Trophoblast cell (in vitro differentiated cells and primary cell): ENCODE measurements around the gene PIK3R1.

ENCODE experiments used
- DNase-seq, 2 donors: peaks; one replicate each; pipeline ENCODE4 v3.0.0-alpha.2; 2016
- H2AFZ ChIP-seq: 2 replicates; pipeline ENCODE4 v1.6.1; 2013; ENCODE audit warnings: low read length, moderate library complexity, mild to moderate bottlenecking; ENCODE audit not compliant: insufficient read depth, poor library complexity
- H2AK5ac ChIP-seq: 2 replicates; pipeline ENCODE4 v1.6.1; 2013; ENCODE audit warnings: mild to moderate bottlenecking, low read length
- H2BK120ac ChIP-seq: 2 replicates; pipeline ENCODE4 v1.6.1; 2013; ENCODE audit warnings: low read length, mild to moderate bottlenecking, moderate library complexity; ENCODE audit not compliant: insufficient read depth, poor library complexity
- H2BK12ac ChIP-seq: 2 replicates; pipeline ENCODE4 v1.6.1; 2013; ENCODE audit warnings: mild to moderate bottlenecking, low read length, moderate library complexity
- H2BK5ac ChIP-seq: 2 replicates; pipeline ENCODE4 v1.6.1; 2013; ENCODE audit warnings: low read length, low read depth, moderate library complexity, mild to moderate bottlenecking; ENCODE audit not compliant: poor library complexity
- H3K14ac ChIP-seq: 2 replicates; pipeline ENCODE4 v1.6.1; 2013; ENCODE audit warnings: mild to moderate bottlenecking, low read length
- H3K18ac ChIP-seq: 2 replicates; pipeline ENCODE4 v1.6.1; 2013; ENCODE audit warnings: mild to moderate bottlenecking, low read length
- H3K23ac ChIP-seq: 2 replicates; pipeline ENCODE4 v1.6.1; 2013; ENCODE audit warnings: low read length
- H3K27ac ChIP-seq: 2 replicates; pipeline ENCODE4 v1.5.1; 2013; ENCODE audit warnings: low read depth, mild to moderate bottlenecking, inconsistent platforms, low read length, moderate library complexity
- H3K27me3 ChIP-seq: 2 replicates; pipeline ENCODE4 v1.6.1; 2013; ENCODE audit warnings: inconsistent platforms, mild to moderate bottlenecking, low read length, moderate library complexity; ENCODE audit not compliant: insufficient read depth
- H3K36me3 ChIP-seq, 2 experiments: 1 replicate in 1 of 2; 2 replicates in 1 of 2; pipeline ENCODE4 v1.6.1; 2013; ENCODE audit warnings: low read length in 2 of 2, mild to moderate bottlenecking in 2 of 2, moderate library complexity in 1 of 2; ENCODE audit not compliant: insufficient read depth in 2 of 2, control insufficient read depth in 1 of 2
- H3K4ac ChIP-seq: 2 replicates; pipeline ENCODE4 v1.6.1; 2013; ENCODE audit warnings: low read depth, mild to moderate bottlenecking, low read length, moderate library complexity
- H3K4me1 ChIP-seq, 2 experiments: 1 replicate in 1 of 2; 2 replicates in 1 of 2; pipeline ENCODE4 v1.6.1; 2013; ENCODE audit warnings: low read length in 2 of 2, mild to moderate bottlenecking in 2 of 2, moderate library complexity in 1 of 2; ENCODE audit not compliant: insufficient read depth in 2 of 2, control insufficient read depth in 1 of 2
- H3K4me2 ChIP-seq: 2 replicates; pipeline ENCODE4 v1.6.1; 2013; ENCODE audit warnings: inconsistent platforms, mild to moderate bottlenecking, low read length, moderate library complexity
- H3K4me3 ChIP-seq: 2 replicates; pipeline ENCODE4 v1.5.1; 2013; ENCODE audit warnings: mild to moderate bottlenecking, low read depth, low read length, inconsistent platforms
- H3K79me1 ChIP-seq: one replicate; pipeline ENCODE4 v1.6.1; 2013; ENCODE audit warnings: low read length
- H3K79me2 ChIP-seq: 2 replicates; pipeline ENCODE4 v1.6.1; 2013; ENCODE audit warnings: low read length, mild to moderate bottlenecking; ENCODE audit not compliant: control insufficient read depth, insufficient read depth, poor library complexity
- H3K9ac ChIP-seq: 2 replicates; pipeline ENCODE4 v1.6.1; 2013; ENCODE audit warnings: mild to moderate bottlenecking, low read length
- H3K9me3 ChIP-seq: 2 replicates; pipeline ENCODE4 v1.6.1; 2013; ENCODE audit warnings: low read depth, mild to moderate bottlenecking, control low read depth, inconsistent platforms, low read length; ENCODE audit not compliant: insufficient read depth
- H4K12ac ChIP-seq: 2 replicates; pipeline ENCODE4 v1.6.1; 2013; ENCODE audit warnings: low read depth, mild to moderate bottlenecking, low read length, moderate library complexity
- H4K8ac ChIP-seq: 2 replicates; pipeline ENCODE4 v1.6.1; 2013; ENCODE audit warnings: low read depth, mild to moderate bottlenecking, low read length, moderate library complexity
- H4K91ac ChIP-seq: one replicate; pipeline ENCODE4 v1.6.1; 2013; ENCODE audit warnings: low read depth, mild to moderate bottlenecking, low read length, moderate library complexity
- WGBS: extraction: QIAGEN DNeasy Blood & Tissue Kit; methylation state at CpG from one replicate; pipeline ENCODE4 v1.1.7; 2013; ENCODE audit warnings: missing lambda C conversion rate; ENCODE audit not compliant: insufficient read length, insufficient coverage; ENCODE audit errors: extremely low coverage; 5-methylcytosine and 5-hydroxymethylcytosine counted together

The PIK3R1 gene

DNA sequence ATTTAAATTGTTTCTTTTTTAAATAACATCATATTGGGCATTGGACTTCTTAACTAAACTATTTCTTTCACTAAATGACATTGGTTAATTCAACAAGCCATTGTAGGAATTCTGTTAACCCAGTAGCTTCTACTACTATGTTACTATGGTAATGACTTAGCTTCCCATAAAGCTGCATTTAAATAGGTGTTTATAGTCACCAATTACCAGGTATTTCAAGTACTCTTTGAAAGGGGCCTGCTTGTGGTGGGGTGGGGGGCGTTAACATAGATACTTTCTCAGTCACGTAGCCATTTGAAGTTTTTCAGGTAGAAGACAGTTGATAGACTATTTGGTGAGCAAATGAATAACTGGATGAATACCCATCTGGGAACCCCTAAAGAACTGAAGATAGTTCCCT, 34.0 kb downstream of the PIK3R1 start:
- Histone ChIP-seq H2BK12ac (no peak overlapping the region), H3K27me3 (no peaks in the 10 kb centered on the region), H2AFZ (no peak overlapping the region), H2BK120ac (no peak overlapping the region), H2BK5ac (no peak overlapping the region), H3K9ac (no peak overlapping the region), H3K4me2 (no peak overlapping the region), H4K91ac (no peak overlapping the region), H2AK5ac (no peak overlapping the region), H3K18ac (no peak overlapping the region), H4K8ac (no peak overlapping the region), H3K36me3 (peaks cover 0 to 2% of the 10 kb centered on the region in 2 experiments), H3K79me1 (no peaks in the 10 kb centered on the region), H3K4ac (no peak overlapping the region), H3K14ac (no peak overlapping the region), H3K9me3 (no peaks in the 10 kb centered on the region), H3K23ac (no peak overlapping the region), H3K79me2 (peaks cover 8% of the 10 kb centered on the region), H4K12ac (no peak overlapping the region), H3K27ac (no peak overlapping the region), H3K4me1 (peaks cover 10 to 15% of the 10 kb centered on the region in 2 experiments), H3K4me3 (no peak overlapping the region)
- DNase-seq: no peak
- WGBS: no CpG with 5 or more reads among the region's 2 CpGs

- H2BK5ac ChIP-seq: no peak overlapping the region
- H3K23ac ChIP-seq: no peak overlapping the region
Measured at GRCh38 chr5:68250661-68251298, 35.2 kb downstream of the PIK3R1 start.

DNA sequence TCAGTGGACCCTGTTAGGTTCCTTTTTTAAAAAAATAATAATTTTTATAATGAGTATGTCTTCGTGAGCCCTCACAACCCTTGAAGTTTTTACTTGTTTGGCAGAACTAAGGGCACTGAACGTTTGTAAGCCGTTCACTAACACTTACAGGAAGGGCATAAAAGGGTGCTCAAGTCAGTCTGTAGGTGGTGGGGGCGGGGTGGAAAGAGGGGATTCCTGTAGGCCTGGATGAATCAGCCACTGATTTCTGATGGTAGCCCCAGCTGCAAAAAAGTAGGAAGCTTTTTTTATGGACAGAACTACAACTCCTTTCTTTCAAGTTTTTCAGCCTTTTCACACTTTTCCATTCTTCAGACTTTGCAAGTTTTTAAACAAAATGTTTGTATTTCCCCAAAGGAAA, 35.8 kb downstream of the PIK3R1 start:
- no peak overlapping the region for H3K4me2 ChIP-seq
- no peak overlapping the region for H3K23ac ChIP-seq
- no peak overlapping the region for H3K4ac ChIP-seq
- no peak overlapping the region for H3K18ac ChIP-seq
- no peak overlapping the region for H3K9ac ChIP-seq
- H3K27me3 ChIP-seq: no peaks in the 10 kb centered on the region
- H4K91ac ChIP-seq: no peak overlapping the region
- H2AK5ac ChIP-seq: no peak overlapping the region
- no peak overlapping the region for H2BK12ac ChIP-seq
- no peak overlapping the region for H2BK120ac ChIP-seq
- H3K79me2 ChIP-seq: peaks cover 8% of the 10 kb centered on the region
- no CpG with 5 or more reads among the region's 4 CpGs for WGBS
- H3K79me1 ChIP-seq: peaks cover 3% of the 10 kb centered on the region
- no peak overlapping the region for H2BK5ac ChIP-seq
- DNase-seq: no peak
- no peak overlapping the region for H3K4me3 ChIP-seq
- H3K4me1 ChIP-seq: peaks cover 13 to 14% of the 10 kb centered on the region in 2 experiments
- no peaks in the 10 kb centered on the region for H3K9me3 ChIP-seq
- no peak overlapping the region for H3K14ac ChIP-seq
- no peak overlapping the region for H4K8ac ChIP-seq
- H3K36me3 ChIP-seq: peaks cover 0 to 2% of the 10 kb centered on the region in 2 experiments
- H3K27ac ChIP-seq: no peak overlapping the region
- H2AFZ ChIP-seq: no peak overlapping the region
- H4K12ac ChIP-seq: no peak overlapping the region

More at GRCh38 chr5:68250661-68251298, 35.2 kb downstream of the PIK3R1 start:
- no peaks in the 10 kb centered on the region for H3K27me3 ChIP-seq
- H3K4me1 ChIP-seq: peaks cover 13 to 14% of the 10 kb centered on the region in 2 experiments
- H3K36me3 ChIP-seq: peaks cover 0 to 2% of the 10 kb centered on the region in 2 experiments
- H3K9me3 ChIP-seq: no peaks in the 10 kb centered on the region
- WGBS: no CpG with 5 or more reads among the region's 5 CpGs
- no peak overlapping the region for H4K8ac ChIP-seq
- no peak overlapping the region for H2AFZ ChIP-seq
- H3K4ac ChIP-seq: no peak overlapping the region
- no peak overlapping the region for H2BK120ac ChIP-seq
- no peak overlapping the region for H2AK5ac ChIP-seq
- no peak overlapping the region for H4K12ac ChIP-seq
- no peak overlapping the region for H4K91ac ChIP-seq
- no peak overlapping the region for H3K18ac ChIP-seq
- H2BK12ac ChIP-seq: no peak overlapping the region
- peaks cover 3% of the 10 kb centered on the region for H3K79me1 ChIP-seq
- H3K27ac ChIP-seq: no peak overlapping the region
- DNase-seq: no peak
- peaks cover 8% of the 10 kb centered on the region for H3K79me2 ChIP-seq
- H3K14ac ChIP-seq: no peak overlapping the region
- H3K4me3 ChIP-seq: no peak overlapping the region
- no peak overlapping the region for H3K4me2 ChIP-seq
- no peak overlapping the region for H3K9ac ChIP-seq

- H2AFZ ChIP-seq: no peak overlapping the region
- no peak overlapping the region for H2BK120ac ChIP-seq
- no peaks in the 10 kb centered on the region for H3K9me3 ChIP-seq
- H3K79me2 ChIP-seq: peaks cover 8% of the 10 kb centered on the region
- no peak overlapping the region for H3K4me3 ChIP-seq
- H3K4me1 ChIP-seq: peaks cover 13 to 14% of the 10 kb centered on the region in 2 experiments
- H3K27me3 ChIP-seq: no peaks in the 10 kb centered on the region
- no peak overlapping the region for H3K27ac ChIP-seq
- H3K36me3 ChIP-seq: peaks cover 0 to 5% of the 10 kb centered on the region in 2 experiments
- H3K14ac ChIP-seq: no peak overlapping the region
- WGBS: no CpG with 5 or more reads among the region's 6 CpGs
- peak overlapping the region; percentile 58 for H3K4ac ChIP-seq
- DNase-seq: no peak
- H3K4me2 ChIP-seq: no peak overlapping the region
- H4K8ac ChIP-seq: no peak overlapping the region
- no peak overlapping the region for H2BK5ac ChIP-seq
- peak overlapping the region; percentile 60 for H4K91ac ChIP-seq
- peak overlapping the region; percentile 64 for H2AK5ac ChIP-seq
- no peak overlapping the region for H3K9ac ChIP-seq
- no peak overlapping the region for H4K12ac ChIP-seq
- H3K23ac ChIP-seq: no peak overlapping the region
- no peak overlapping the region for H2BK12ac ChIP-seq
- H3K79me1 ChIP-seq: peaks cover 3% of the 10 kb centered on the region
- peak overlapping the region; percentile 80 for H3K18ac ChIP-seq
Measured at GRCh38 chr5:68251804-68252522, 36.4 kb downstream of the PIK3R1 start.
